Midbrain (tissue), 1 donor: ENCODE measurements around the gene SCRT2.
"Not testable (repeated sequence)": the region's sequence is repeated elsewhere in the genome, so short reads cannot be mapped to it uniquely, and the experiment has no call there.

Experiments used
- DNase-seq: peaks from one replicate; lab custom pipeline; 2025; lab: John Stamatoyannopoulos, UW

The SCRT2 gene

GRCh38 chr20:653110-653589 lies 22.5 kb downstream of the SCRT2 start, which contains the start of gene SRXN1:
Gene SRXN1 (minus strand): TSS chr20:653200. CDS start chr20:653185, 15 bp downstream.
- peak; percentile 75 for DNase-seq

- no peak for DNase-seq
Observed at GRCh38 chr20:652615-653109, 22.9 kb downstream of the SCRT2 start.

GRCh38 chr20:651713-652614 lies 23.6 kb downstream of the SCRT2 start:
- DNase-seq = no peak

GRCh38 chr20:650954-651353 lies 24.6 kb downstream of the SCRT2 start:
- no peak for DNase-seq

GRCh38 chr20:650281-650680 lies 25.3 kb downstream of the SCRT2 start:
- no peak for DNase-seq

GRCh38 chr20:647479-648019 lies 28.1 kb downstream of the SCRT2 start:
- no peak for DNase-seq

GRCh38 chr20:646868-647233 lies 28.8 kb downstream of the SCRT2 start:
- DNase-seq = no peak

- DNase-seq = no peak
Observed at GRCh38 chr20:646107-646867, 29.3 kb downstream of the SCRT2 start.

GRCh38 chr20:645318-646106 lies 30.1 kb downstream of the SCRT2 start:
- DNase-seq = peak; percentile 71

GRCh38 chr20:644692-645317 lies 30.8 kb downstream of the SCRT2 start:
- no peak for DNase-seq

GRCh38 chr20:642398-643174 lies 33.0 kb downstream of the SCRT2 start:
- peak; percentile 61 for DNase-seq

GRCh38 chr20:642013-642397 lies 33.6 kb downstream of the SCRT2 start:
- DNase-seq = not testable (repeated sequence)

GRCh38 chr20:641516-641875 lies 34.1 kb downstream of the SCRT2 start:
- DNase-seq = no peak

- DNase-seq = no peak
Observed at GRCh38 chr20:640674-641515, 34.7 kb downstream of the SCRT2 start.

- DNase-seq = no peak
Observed at GRCh38 chr20:638579-638978, 37.0 kb downstream of the SCRT2 start.

GRCh38 chr20:637559-637958 lies 38.0 kb downstream of the SCRT2 start:
- no peak for DNase-seq

GRCh38 chr20:635893-636338 lies 39.7 kb downstream of the SCRT2 start:
- no peak for DNase-seq

- DNase-seq = no peak
Observed at GRCh38 chr20:635028-635892, 40.3 kb downstream of the SCRT2 start.
